CD4-positive, alpha-beta T cell (primary cell): Measurements from ENCODE around the gene PTGIS. TPM values are rescaled to one million over a fixed set of nuclear protein-coding genes. Genes with fewer than 3 reads are reported as not detected.

Experiments used
- ATAC-seq: fragments of 200-7000 bp; cut with Tn5 transposase; one replicate; pipeline ENCODE4 v1.10.0; 2022; ENCODE audit warnings: mild to moderate bottlenecking; ENCODE audit not compliant: poor library complexity
- CTCF ChIA-PET: fragments of 350-600 bp; sonication (Branson Sonifier 250); formaldehyde crosslinking; loops from one replicate; lab custom pipeline; 2021; ENCODE audit warnings: antibody characterized with exemption, inconsistent platforms; lab: Charles Lee
- POLR2A ChIA-PET: fragments of 350-600 bp; sonication (Branson Sonifier 250); formaldehyde crosslinking; loops from one replicate; lab custom pipeline; 2021; ENCODE audit warnings: antibody characterized with exemption, inconsistent platforms; lab: Charles Lee
- DNase-seq, 14 experiments: peaks; one replicate each; pipeline ENCODE4 v3.0.0-alpha.2; 2013 to 2020; ENCODE audit warnings: mixed read lengths in 2 of 14
- H3K27ac ChIP-seq, 2 donors: one replicate each; pipeline versions ENCODE4 v1.5.1 to v1.7.0; 2013; ENCODE audit warnings: low read length in 2 of 2, low read depth in 1 of 2, mild to moderate bottlenecking in 1 of 2
- H3K27me3 ChIP-seq, 2 experiments: 1 replicate in 1 of 2; 2 replicates in 1 of 2; pipeline versions ENCODE4 v1.6.1 to v1.7.0; 2013; ENCODE audit warnings: low read length in 2 of 2, control low read depth in 1 of 2, mild to moderate bottlenecking in 1 of 2, moderate library complexity in 1 of 2; ENCODE audit not compliant: insufficient read depth in 2 of 2, control insufficient read depth in 1 of 2
- H3K36me3 ChIP-seq: one replicate; pipeline ENCODE4 v1.6.1; 2013; ENCODE audit warnings: low read length, control low read depth; ENCODE audit not compliant: insufficient read depth
- H3K4me1 ChIP-seq: one replicate; pipeline ENCODE4 v1.6.1; 2013; ENCODE audit warnings: low read length, control low read depth; ENCODE audit not compliant: insufficient read depth
- H3K4me3 ChIP-seq: one replicate; pipeline ENCODE4 v1.5.1; 2013; ENCODE audit warnings: mild to moderate bottlenecking, low read length, moderate library complexity
- H3K9me3 ChIP-seq, 2 experiments: 1 replicate in 1 of 2; 2 replicates in 1 of 2; pipeline versions ENCODE4 v1.6.1 to v1.7.0; 2013; ENCODE audit warnings: low read length in 2 of 2, mild to moderate bottlenecking in 2 of 2, control low read depth in 1 of 2, moderate library complexity in 1 of 2; ENCODE audit not compliant: control insufficient read depth in 1 of 2, insufficient read depth in 1 of 2
- H3K27ac Mint-ChIP-seq: one replicate; pipeline ENCODE4 v1.8.0; 2020; ENCODE audit warnings: mixed read lengths
- H3K27me3 Mint-ChIP-seq: one replicate; pipeline ENCODE4 v1.8.0; 2021; ENCODE audit warnings: mixed read lengths
- H3K36me3 Mint-ChIP-seq: one replicate; pipeline ENCODE4 v1.8.0; 2021; ENCODE audit warnings: low read depth, mixed read lengths
- H3K4me1 Mint-ChIP-seq: one replicate; pipeline ENCODE4 v1.8.0; 2021; ENCODE audit warnings: low read depth, mixed read lengths
- H3K4me3 Mint-ChIP-seq: one replicate; pipeline ENCODE4 v1.8.0; 2020; ENCODE audit warnings: mild to moderate bottlenecking, mixed read lengths
- H3K9me3 Mint-ChIP-seq: one replicate; pipeline ENCODE4 v1.8.0; 2020; ENCODE audit warnings: mixed read lengths
- intact Hi-C, 2 experiments: fragments of 100-400 bp; cut with DNase I in 1 of 2; cut with micrococcal nuclease in 1 of 2; formaldehyde crosslinking; loops; one replicate each; pipeline versions ENCODE4 v1.15.1 to v1.9.0; 2023 to 2025; cut with DNase I, micrococcal nuclease
- total RNA-seq, 174 experiments: library from RNA in 2 of 174; stranded (reverse) in 2 of 174; gene quantifications; one replicate each; pipeline ENCODE4 v1.2.3 and lab custom pipeline; 2021 to 2026
- TF ChIP-seq, protein P1 (sequence below): fragments of 200-600 bp; IDR thresholded peaks from one replicate; pipeline ENCODE4 v1.8.0; 2022; ENCODE audit warnings: antibody characterized with exemption, mild to moderate bottlenecking

Gene PTGIS
- total RNA-seq, 2 experiments from 2014 or later = not detected

DNA sequence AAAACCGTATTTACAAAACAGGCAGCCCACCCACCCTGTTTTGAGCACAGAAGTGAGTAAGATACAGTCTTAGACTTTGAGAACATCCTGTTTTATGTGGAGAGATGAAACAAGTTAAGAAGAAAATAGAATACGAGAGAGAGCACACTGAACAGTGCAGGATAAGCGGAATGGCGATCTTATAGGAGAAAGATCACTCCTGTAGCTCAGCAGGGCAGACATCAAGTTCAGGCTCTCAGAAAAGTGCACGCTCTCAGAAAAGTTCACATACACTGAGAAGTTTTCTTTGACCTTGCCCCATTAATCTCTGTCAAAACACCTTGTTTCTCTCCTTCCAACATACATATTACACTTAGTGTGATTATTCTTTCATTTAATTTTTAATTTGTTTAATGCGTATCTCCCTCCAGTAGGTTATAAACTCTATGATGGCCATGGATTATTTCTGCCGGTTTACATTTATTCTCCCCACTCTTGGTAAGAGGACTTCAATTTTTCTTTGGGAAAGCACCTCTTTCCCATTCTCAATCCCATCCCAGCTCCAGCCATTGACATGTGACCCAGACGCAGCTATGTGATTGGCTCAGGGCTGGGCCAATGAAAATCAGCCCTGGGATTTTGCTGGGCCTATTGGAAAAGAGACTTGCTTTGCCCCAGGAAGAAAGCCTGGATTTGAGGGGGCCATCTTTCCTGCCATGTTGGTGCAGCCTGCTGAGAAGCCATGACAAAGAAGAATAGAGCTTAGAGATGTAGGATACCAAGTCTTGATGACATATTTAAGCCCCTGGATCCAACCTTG is 101.6 kb downstream of the PTGIS start:
- TF ChIP-seq, protein P1, sequence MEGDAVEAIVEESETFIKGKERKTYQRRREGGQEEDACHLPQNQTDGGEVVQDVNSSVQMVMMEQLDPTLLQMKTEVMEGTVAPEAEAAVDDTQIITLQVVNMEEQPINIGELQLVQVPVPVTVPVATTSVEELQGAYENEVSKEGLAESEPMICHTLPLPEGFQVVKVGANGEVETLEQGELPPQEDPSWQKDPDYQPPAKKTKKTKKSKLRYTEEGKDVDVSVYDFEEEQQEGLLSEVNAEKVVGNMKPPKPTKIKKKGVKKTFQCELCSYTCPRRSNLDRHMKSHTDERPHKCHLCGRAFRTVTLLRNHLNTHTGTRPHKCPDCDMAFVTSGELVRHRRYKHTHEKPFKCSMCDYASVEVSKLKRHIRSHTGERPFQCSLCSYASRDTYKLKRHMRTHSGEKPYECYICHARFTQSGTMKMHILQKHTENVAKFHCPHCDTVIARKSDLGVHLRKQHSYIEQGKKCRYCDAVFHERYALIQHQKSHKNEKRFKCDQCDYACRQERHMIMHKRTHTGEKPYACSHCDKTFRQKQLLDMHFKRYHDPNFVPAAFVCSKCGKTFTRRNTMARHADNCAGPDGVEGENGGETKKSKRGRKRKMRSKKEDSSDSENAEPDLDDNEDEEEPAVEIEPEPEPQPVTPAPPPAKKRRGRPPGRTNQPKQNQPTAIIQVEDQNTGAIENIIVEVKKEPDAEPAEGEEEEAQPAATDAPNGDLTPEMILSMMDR = no peak
- Mint-ChIP-seq H3K27me3 (peaks cover 49% of the 10 kb centered on the region), H3K4me1 (no peaks in the 10 kb centered on the region), H3K36me3 (no peaks in the 10 kb centered on the region), H3K9me3 (no peaks in the 10 kb centered on the region), H3K4me3 (no peak overlapping the region), H3K27ac (no peak overlapping the region)
- CTCF ChIA-PET = no interaction called here
- POLR2A ChIA-PET = no interaction called here
- H3K27me3 ChIP-seq = peaks cover 7 to 9% of the 10 kb centered on the region in 2 experiments
- no peaks in the 10 kb centered on the region for H3K9me3 ChIP-seq
- H3K4me1 ChIP-seq = peaks cover 2% of the 10 kb centered on the region
- intact Hi-C loops = no loop called here
- DNase-seq (no peak), ATAC-seq (no peak)
- H3K4me3 ChIP-seq = no peak overlapping the region
- H3K36me3 ChIP-seq = no peaks in the 10 kb centered on the region
- H3K27ac ChIP-seq = no peak overlapping the region

DNA sequence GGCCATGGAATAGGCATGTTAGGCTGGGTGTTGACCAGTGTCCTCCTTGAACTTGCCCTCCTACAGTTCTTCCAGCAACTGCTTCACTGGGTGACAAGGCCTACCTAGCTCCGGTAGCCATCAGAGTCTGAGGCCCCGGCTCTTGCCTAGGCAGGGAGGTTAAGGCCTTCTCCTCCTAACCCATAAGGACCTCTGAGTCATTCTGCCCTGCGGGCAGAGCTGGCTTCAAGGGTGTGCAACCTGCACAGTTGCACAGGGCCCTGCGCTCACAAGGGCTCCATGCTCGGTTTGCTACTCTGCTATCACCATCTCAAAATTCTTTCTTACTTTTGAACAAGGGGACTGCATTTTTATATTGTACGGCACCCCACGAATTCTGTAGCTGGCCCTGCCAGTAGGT is 103.4 kb downstream of the PTGIS start:
- TF ChIP-seq, protein P1 = no peak
- ChIA-PET CTCF (no interaction called here), POLR2A (no interaction called here)
- Mint-ChIP-seq H3K9me3 (no peaks in the 10 kb centered on the region), H3K27ac (no peak overlapping the region), H3K4me1 (no peaks in the 10 kb centered on the region), H3K4me3 (no peak overlapping the region), H3K27me3 (peaks cover 38% of the 10 kb centered on the region), H3K36me3 (no peaks in the 10 kb centered on the region)
- H3K4me3 ChIP-seq = no peak overlapping the region
- DNase-seq (no peak), ATAC-seq (no peak)
- no peaks in the 10 kb centered on the region for H3K9me3 ChIP-seq
- no peak overlapping the region for H3K27ac ChIP-seq
- peaks cover 2% of the 10 kb centered on the region for H3K4me1 ChIP-seq
- intact Hi-C loops = no loop called here
- peaks cover 4 to 5% of the 10 kb centered on the region in 2 experiments for H3K27me3 ChIP-seq
- H3K36me3 ChIP-seq = no peaks in the 10 kb centered on the region

DNA sequence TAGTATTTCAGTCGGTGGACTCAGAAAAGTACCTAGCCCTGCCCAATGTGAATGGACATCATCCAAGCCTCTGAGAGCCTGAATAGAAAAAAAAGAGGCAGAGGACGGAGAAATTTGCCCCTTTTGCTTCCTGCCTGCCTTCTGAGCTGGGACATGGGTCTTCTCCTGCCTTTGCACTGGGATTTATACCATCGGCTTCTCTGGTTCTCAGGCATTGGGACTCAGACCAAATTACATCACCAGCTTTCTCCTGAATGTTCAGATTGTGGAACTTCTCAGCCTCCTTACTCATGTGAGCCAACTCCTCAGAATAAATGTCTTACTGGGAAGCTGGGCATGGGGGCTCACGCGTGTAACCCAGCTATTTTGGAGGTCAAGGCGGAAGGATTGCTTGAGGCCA is 105.3 kb downstream of the PTGIS start:
- H3K4me3 ChIP-seq = no peak overlapping the region
- no peaks in the 10 kb centered on the region for H3K36me3 Mint-ChIP-seq
- intact Hi-C loops = no loop called here
- no peaks in the 10 kb centered on the region for H3K36me3 ChIP-seq
- no peak for ATAC-seq
- H3K4me1 ChIP-seq = no peaks in the 10 kb centered on the region
- CTCF ChIA-PET = no interaction called here
- H3K9me3 ChIP-seq = no peaks in the 10 kb centered on the region
- H3K27me3 ChIP-seq = peaks cover 0 to 8% of the 10 kb centered on the region in 2 experiments
- DNase-seq = no peak
- H3K9me3 Mint-ChIP-seq = no peaks in the 10 kb centered on the region
- no peak overlapping the region for H3K27ac ChIP-seq
- POLR2A ChIA-PET = no interaction called here
- no peak overlapping the region for H3K4me3 Mint-ChIP-seq
- no peak overlapping the region for H3K27ac Mint-ChIP-seq
- TF ChIP-seq, protein P1 = no peak
- H3K27me3 Mint-ChIP-seq = peaks cover 31% of the 10 kb centered on the region
- H3K4me1 Mint-ChIP-seq = no peaks in the 10 kb centered on the region
